ENCODE data around the gene FOXK1.

DNA sequence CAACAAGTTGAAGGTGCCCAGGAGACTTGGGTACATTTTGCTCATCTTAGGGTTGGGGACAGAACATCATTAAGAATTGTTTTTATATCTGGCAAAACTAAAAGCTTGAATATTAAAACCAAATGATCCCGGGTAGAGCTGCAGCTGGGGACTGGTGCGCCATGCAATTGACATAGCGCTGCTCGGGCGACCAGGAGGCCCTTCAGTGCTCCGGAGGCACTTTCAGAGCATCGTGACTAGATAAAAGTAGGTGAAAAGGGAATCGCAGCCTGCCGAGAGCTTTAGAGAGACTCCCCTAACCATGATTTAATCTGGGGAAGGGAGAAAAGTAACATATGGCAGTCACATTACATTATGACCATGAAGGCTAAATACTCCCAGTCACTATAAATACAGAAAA is 21.4 kb downstream of the FOXK1 start:
- no peak for TF ChIP-seq POLR2A (IDR thresholded peaks at IDR 0.05)
- TF ChIP-seq, protein P1, sequence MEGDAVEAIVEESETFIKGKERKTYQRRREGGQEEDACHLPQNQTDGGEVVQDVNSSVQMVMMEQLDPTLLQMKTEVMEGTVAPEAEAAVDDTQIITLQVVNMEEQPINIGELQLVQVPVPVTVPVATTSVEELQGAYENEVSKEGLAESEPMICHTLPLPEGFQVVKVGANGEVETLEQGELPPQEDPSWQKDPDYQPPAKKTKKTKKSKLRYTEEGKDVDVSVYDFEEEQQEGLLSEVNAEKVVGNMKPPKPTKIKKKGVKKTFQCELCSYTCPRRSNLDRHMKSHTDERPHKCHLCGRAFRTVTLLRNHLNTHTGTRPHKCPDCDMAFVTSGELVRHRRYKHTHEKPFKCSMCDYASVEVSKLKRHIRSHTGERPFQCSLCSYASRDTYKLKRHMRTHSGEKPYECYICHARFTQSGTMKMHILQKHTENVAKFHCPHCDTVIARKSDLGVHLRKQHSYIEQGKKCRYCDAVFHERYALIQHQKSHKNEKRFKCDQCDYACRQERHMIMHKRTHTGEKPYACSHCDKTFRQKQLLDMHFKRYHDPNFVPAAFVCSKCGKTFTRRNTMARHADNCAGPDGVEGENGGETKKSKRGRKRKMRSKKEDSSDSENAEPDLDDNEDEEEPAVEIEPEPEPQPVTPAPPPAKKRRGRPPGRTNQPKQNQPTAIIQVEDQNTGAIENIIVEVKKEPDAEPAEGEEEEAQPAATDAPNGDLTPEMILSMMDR (IDR thresholded peaks at IDR 0.05): no peak
